Thoracic aorta endothelial cell (primary cell): Measurements from ENCODE around the gene ADCK1. TPM values are rescaled to one million over a fixed set of nuclear protein-coding genes. Genes with fewer than 3 reads are reported as not detected.

Experiments
- small RNA-seq: library from RNA; depleted of rRNA; stranded (forward); fragments of <200 nt; gene quantifications from one replicate; pipeline ENCODE3, GENCODE V24; 2012
- total RNA-seq: library from RNA; depleted of rRNA; stranded (reverse); fragments of >200 nt; gene quantifications from 2 replicates; pipeline ENCODE4 v1.2.3, GENCODE V29; 2012

The ADCK1 gene
- total RNA-seq, result 2.8 and 3.9 TPM in 2 replicates

GRCh38 chr14:77799863-77800730 is at the start of gene ADCK1:
ADCK1 (plus strand) TSS chr14:77800109; CDS start chr14:77818979, 18,870 bp downstream.

GRCh38 chr14:77760381-77761204 is 39.3 kb upstream of the ADCK1 start, which contains the start of gene SNW1:
SNW1 (minus strand) TSS chr14:77761156; CDS start chr14:77761127, 29 bp downstream.

Small RNA genes lying within 50 kb of the gene (small RNA-seq; reads per million reads assigned to genes)
- not detected for gene RF00019

Other genes with a start within 250 kb of the ADCK1 start
- 76.1 and 93.0 TPM in 2 replicates for gene SPTLC2, start 183.5 kb upstream of the ADCK1 start, total RNA-seq
- 12.0 and 13.5 TPM in 2 replicates for gene ALKBH1, start 92.1 kb upstream of the ADCK1 start, total RNA-seq
- gene SLIRP, start 92.0 kb upstream of the ADCK1 start, total RNA-seq, result 228 and 233 TPM in 2 replicates
- gene SNW1, start 39.0 kb upstream of the ADCK1 start, total RNA-seq, result 81.6 and 91.1 TPM in 2 replicates